Effector CD8-positive, alpha-beta T cell (primary cell): ENCODE results near the gene ARL4C.
A peak's percentile ranks its signal among the peaks of the same experiment; 100 is the strongest.
"Not testable (repeated sequence)": the region's sequence is repeated elsewhere in the genome, so short reads cannot be mapped to it uniquely, and the experiment has no call there.

ENCODE experiments used
- DNase-seq: peaks from one replicate; lab custom pipeline; 2025; lab: John Stamatoyannopoulos, UW

Gene ARL4C

GRCh38 chr2:234476766-234477165 is 20.1 kb downstream of the ARL4C start:
- no peak for DNase-seq

GRCh38 chr2:234474654-234475053 is 22.2 kb downstream of the ARL4C start:
- DNase-seq, result no peak

GRCh38 chr2:234472155-234472554 is 24.7 kb downstream of the ARL4C start:
- no peak for DNase-seq

GRCh38 chr2:234469972-234470371 is 26.9 kb downstream of the ARL4C start:
- DNase-seq, result no peak

DNA sequence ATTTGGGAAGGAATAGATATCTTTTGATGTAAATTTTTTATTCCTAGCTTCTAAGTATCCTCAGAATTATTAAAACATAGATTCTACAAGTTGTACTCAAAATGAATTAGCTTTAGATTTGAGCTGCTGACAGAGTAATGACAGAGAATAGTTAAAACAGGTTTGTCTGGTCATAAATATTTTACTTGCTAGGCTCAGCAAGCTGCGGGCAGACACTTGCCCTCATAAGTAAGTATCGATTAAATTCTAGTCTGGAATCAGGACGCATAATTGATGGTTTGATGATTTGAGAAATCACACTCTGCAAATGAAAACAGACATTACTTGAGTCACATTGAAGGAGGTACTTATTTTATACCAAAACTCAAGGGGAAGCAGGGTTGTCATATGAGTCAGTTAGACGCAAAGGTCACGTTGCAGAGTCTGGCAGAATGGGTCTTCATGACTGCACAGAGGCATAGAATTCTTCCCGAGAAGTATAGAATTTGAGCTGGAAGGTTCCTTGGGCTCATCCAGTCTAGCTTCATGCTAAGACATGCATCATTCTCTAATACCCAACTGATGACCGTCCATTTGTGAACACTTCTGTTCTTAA is 27.5 kb downstream of the ARL4C start:
- DNase-seq, result no peak

DNA sequence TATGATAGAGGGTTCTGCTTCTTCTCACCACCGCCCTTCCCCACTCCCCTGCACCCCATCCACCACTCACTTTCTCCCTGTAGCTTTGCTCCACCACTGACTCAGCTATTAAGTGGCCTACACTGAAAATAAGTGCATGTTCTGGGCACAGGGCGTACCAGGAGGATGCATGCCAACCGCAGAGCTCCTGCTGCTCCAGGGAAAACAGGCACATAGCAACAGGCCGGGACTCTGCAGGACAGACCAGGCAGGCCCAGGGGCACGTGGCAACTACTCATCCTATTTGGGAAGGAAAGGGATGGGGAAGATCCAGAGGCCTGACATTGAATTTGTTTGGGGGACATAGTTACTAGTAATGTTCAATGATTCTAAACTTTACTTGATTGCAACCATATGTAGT is 28.4 kb downstream of the ARL4C start:
- DNase-seq, result no peak

GRCh38 chr2:234467289-234467688 is 29.6 kb downstream of the ARL4C start:
- DNase-seq, result no peak

GRCh38 chr2:234464291-234464645 is 32.6 kb downstream of the ARL4C start:
- no peak for DNase-seq

DNA sequence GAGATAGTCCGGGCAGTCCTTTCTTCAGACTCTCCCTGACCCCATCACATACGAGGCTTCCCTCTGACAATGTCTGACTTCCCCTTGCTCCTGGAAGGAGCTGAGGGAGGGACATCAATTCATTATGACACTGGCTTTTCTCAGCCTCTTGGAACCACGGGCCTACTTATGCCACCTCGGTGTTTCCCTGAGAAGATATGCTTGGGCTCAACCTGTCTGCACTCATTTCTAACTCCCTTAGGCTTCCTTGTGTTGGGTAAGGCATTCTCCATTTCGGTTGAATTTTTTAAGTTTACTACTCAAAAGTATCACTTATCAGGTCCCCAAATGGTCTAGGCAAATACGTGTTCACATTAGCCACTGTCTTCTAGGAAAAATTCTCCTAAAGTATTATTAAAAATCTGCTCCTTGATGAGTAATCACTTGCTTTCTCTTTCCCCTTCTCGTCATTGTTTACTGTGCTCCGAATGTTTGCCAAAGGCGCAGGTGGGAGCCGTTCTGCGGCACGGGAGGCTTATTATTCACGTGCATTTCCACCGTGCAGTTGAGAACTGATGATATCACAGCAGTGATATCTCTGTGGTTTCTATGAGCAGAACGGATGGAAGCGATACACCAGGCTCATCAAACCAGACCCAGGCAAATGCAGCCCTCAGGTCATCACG is 33.1 kb downstream of the ARL4C start:
- DNase-seq, result peak; percentile 35

GRCh38 chr2:234462218-234462992 is 34.5 kb downstream of the ARL4C start:
- no peak for DNase-seq

DNA sequence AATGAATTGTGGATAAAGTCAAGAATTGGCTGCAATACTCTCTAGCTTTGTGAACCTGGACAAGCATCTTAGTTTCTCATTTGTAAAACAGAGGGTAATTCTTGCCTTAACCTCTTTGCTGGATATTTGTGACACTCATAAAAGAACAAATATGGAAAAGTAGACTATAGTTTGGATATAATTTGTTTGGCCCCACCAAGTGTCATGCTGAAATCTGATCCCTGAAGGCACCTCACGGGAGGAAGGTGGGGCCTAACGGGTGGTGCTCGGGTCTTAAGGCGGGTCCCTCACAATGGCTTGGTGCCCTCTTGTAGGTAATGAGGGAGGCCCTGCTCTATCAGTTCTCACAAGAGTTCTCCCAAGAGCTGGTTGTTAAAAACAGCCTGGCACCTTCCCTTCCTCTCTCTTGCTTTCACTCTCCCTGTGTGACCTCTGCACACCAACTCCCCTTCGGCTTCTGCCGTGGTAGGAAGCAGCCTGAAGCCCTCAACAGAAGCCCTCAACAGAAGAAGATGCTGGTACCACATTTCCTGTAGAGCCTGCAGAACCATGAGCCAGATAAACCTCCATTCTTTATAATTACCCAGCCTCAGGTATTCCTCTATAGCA is 37.4 kb downstream of the ARL4C start:
- DNase-seq, result no peak

DNA sequence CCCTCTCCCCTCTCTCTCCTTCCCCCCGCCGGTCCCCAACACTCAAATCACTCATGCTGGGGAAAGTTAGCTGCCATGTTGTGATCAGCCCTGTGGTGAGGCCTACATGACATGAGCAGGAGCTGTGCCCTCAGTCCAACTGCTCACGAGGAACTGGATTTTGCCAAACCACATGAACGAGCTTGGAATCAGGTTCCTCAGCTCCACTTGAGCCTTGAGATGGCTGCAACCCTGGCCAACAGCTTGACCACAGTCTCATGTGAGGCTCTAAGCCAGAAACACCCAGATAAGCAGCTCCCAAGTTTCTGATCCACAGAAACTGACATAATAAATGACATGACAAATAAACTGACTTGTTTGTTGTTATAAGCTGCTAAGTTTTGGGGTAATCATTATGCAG is 38.4 kb downstream of the ARL4C start:
- DNase-seq, result no peak

DNA sequence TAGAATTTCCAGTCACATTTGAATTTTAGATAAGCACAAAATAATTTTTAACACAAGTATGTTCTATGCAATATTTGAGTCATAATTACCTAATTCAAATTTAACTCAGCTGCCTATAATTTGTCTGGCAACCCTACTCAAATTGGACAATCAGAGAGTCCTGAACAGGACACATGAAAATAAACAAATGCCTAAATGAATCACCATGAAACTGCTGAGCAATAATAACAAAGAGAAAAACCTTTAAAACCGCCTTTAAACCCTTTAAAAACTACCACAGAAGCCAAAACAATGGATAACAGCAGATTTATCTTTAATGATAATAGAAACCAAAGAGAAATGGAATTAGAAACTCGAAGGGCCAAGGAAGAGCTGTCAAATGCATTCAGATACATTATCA is 39.5 kb downstream of the ARL4C start:
- DNase-seq, result no peak

DNA sequence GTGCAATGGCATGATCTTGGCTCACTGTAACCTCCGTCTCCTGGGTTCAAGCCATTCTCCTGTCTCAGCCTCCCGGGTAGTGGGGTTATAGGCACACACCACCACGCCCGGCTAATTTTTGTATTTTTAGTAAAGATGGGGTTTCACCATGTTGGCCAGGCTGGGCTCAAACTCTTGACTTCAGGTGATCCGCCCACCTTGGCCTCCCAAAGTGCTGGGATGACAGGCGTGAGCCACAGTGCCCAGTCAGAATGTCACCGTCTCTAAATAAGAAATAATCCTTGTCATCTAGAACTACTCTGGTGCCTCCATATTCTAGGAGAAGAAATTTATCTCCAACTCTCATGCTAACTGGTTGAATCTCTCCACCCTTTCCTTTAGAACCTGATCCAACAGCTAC is 41.6 kb downstream of the ARL4C start:
- DNase-seq, result not testable (repeated sequence)

DNA sequence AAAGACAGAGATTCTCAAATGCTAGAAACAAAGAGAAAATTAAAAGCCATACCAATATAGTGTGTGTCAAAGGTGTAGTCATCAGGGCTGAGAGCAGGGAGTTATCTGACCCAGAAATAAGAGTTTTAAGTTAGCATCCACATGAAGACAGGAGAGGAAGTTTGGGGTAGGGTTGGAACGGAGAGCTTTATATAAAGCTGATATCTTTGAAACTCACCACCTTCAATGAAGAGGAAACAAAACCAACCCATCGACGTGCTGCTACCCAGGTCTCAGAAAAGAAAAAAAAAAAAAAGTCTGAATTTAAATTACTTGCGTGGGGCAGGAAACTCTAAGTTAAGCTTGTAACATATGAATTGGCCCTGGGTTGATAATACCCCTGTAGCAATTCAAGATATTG is 42.4 kb downstream of the ARL4C start:
- DNase-seq, result no peak

GRCh38 chr2:234453216-234453615 is 43.7 kb downstream of the ARL4C start:
- DNase-seq, result no peak

DNA sequence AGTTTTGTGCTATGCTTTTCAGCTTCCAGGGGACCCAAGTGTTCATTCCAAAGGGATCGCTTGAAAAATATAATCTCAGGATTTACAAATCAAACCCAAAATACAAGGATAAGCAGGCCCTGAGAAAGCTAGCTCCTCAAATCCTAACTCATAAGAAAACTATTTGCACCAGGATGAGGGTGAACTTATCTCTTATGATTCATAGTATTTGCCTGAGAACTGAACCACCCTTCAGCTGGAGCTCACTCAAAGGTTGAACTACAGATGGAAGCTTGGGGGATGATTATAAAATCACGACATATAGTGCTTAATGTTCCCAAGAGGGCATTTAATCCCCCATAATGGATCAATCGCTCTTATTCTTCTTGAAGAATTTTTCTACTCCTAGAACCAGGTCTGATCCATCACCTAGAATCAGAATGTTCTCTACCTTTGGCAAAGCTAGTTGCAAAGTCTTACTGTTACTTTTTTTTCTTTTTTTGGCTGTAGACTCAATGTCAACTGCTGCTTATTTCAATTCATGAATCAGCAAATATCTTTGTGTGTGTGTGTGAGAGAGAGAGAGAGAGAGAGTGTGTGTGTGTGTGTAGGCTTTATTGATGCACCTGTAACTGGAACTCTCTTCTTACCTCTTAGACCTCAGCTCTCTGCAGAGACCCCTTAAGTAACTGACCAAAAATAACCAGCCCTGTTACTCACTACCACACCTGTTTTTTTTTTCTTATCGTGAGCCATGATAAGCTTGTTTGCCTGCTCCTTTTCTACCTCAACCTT is 44.8 kb downstream of the ARL4C start:
- DNase-seq, result no peak

- DNase-seq, result no peak
These were observed 45.6 kb downstream of the ARL4C start for GRCh38 chr2:234451242-234451641.

GRCh38 chr2:234450431-234451124 is 46.3 kb downstream of the ARL4C start:
- no peak for DNase-seq

DNA sequence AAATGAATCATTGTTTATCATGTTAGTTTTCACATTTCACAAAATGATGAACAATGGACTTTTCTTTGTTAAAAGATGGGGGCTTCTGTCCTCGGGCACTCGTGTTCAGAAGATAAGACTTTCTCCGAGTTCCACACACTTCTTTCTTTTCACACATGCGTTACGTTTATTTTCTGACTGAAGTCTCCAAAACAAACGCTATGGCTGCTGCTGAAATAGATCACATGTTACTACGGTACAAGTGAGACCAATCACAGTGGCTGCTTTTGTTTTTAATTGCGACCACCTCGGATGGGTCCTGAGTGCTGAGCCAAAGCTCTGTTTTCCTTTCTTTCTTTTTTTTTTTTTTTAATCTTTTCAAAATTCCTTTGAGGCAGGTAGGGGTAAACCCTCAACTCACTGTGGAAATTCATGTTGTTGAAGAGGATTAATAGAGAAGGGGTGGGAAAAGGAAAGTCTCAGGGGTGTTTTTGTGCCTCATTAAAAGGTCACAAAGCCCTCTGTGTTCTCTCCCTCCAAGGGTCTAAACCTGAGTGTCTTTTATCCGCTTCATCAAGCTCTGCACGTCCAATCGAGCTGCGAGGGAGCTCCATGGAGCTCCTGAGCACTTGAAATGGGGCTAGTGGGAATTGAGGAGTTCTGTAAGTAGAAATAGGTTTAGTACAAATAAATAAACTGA is 48.2 kb downstream of the ARL4C start:
- DNase-seq, result no peak

DNA sequence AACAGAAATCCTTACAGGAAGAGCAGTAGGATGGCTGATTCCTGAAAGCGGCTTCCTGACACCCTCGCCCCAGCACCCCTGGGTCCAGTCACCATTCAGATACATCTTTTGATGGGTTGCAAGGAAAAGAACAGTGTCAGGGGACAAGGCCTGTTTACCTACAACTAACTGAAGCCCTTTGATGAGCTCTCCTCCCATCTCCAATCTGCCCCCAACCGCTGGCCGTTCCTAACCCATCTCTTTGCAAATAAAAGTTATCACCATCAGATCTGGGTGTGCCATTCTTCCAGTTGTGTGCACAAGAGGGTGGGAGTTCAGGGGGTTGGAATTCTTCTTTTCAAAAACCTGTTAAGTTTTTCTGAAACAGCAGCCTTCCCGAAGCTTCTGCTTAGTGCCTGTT is 48.9 kb downstream of the ARL4C start:
- DNase-seq, result no peak
